Measurements from ENCODE around the gene SLC19A3.
"Not testable (repeated sequence)": the region's sequence is repeated elsewhere in the genome, so short reads cannot be mapped to it uniquely, and the experiment has no call there.

Gene SLC19A3

GRCh38 chr2:227719641-227720040 lies 1.8 kb upstream of the SLC19A3 start:
- DNase-seq (no peak), ATAC-seq (no peak)
- H3K4me3 Mint-ChIP-seq = no peak overlapping the region
- H3K27me3 Mint-ChIP-seq = peaks cover 52% of the 10 kb centered on the region
- no peaks in the 10 kb centered on the region for H3K9me3 Mint-ChIP-seq
- H3K27ac Mint-ChIP-seq = no peak overlapping the region
- peaks cover 7% of the 10 kb centered on the region for H3K4me1 Mint-ChIP-seq

GRCh38 chr2:227716501-227716900 lies 1.3 kb downstream of the SLC19A3 start:
- Mint-ChIP-seq H3K27ac (no peak overlapping the region), H3K27me3 (peaks cover 44% of the 10 kb centered on the region), H3K9me3 (no peaks in the 10 kb centered on the region), H3K4me3 (no peak overlapping the region), H3K4me1 (peaks cover 7% of the 10 kb centered on the region)
- ATAC-seq = no peak
- no peak for DNase-seq

- H3K27me3 Mint-ChIP-seq = peaks cover 27% of the 10 kb centered on the region
- DNase-seq (no peak), ATAC-seq (no peak)
- no peak overlapping the region for H3K27ac Mint-ChIP-seq
- no peak overlapping the region for H3K4me3 Mint-ChIP-seq
- H3K4me1 Mint-ChIP-seq = peaks cover 7% of the 10 kb centered on the region
- no peaks in the 10 kb centered on the region for H3K9me3 Mint-ChIP-seq
Measured at GRCh38 chr2:227713291-227713690, 4.5 kb downstream of the SLC19A3 start.

GRCh38 chr2:227710986-227711385 lies 6.8 kb downstream of the SLC19A3 start:
- Mint-ChIP-seq H3K27me3 (peaks cover 13% of the 10 kb centered on the region), H3K9me3 (no peaks in the 10 kb centered on the region), H3K4me1 (no peaks in the 10 kb centered on the region), H3K27ac (no peak overlapping the region), H3K4me3 (no peak overlapping the region)
- DNase-seq = no peak
- no peak for ATAC-seq

DNA sequence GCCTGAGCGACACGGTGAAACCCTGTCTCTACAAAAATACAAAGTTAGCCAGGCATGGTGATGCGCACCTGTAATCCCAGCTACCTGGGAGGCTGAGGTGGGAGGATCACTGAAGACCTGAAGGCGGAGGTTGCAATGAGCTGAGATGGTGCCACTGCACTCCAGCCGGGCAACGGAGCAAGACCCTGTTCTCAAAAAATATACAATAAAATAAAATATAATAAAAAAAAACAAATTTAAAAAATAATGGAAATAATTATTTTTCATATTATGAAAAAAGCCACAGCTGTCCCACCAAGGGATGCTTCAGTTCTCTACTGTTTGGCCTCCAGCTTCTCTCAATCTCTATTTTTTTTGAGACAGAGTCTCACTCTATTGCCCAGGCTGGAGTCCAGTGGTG lies 10.4 kb downstream of the SLC19A3 start:
- H3K4me1 Mint-ChIP-seq = no peaks in the 10 kb centered on the region
- DNase-seq (no peak), ATAC-seq (no peak)
- no peak overlapping the region for H3K4me3 Mint-ChIP-seq
- no peaks in the 10 kb centered on the region for H3K9me3 Mint-ChIP-seq
- H3K27ac Mint-ChIP-seq = no peak overlapping the region
- H3K27me3 Mint-ChIP-seq = peaks cover 13% of the 10 kb centered on the region

DNA sequence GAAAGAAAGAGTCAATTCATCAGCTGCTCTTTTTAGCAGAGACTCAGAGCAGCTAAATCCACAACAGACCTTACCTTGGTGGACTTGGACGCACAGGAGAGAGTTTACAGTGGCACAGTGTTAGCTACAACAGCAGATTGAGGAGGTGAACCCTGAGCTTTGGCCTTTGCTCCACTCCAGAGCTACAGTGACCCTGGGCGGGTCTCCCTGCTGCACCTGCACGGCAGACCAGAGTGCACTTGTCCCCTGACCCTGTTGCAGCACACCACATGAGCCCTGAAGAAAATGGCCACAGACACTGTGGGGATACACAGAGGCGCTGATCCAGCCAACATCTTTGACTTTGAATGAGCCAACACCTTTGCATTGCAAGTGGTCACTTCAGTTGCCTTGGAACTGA lies 11.0 kb downstream of the SLC19A3 start:
- ATAC-seq (peak; percentile 35), DNase-seq (no peak)
- H3K27ac Mint-ChIP-seq = no peak overlapping the region
- peaks cover 8% of the 10 kb centered on the region for H3K27me3 Mint-ChIP-seq
- no peaks in the 10 kb centered on the region for H3K4me1 Mint-ChIP-seq
- H3K9me3 Mint-ChIP-seq = no peaks in the 10 kb centered on the region
- H3K4me3 Mint-ChIP-seq = no peak overlapping the region

DNA sequence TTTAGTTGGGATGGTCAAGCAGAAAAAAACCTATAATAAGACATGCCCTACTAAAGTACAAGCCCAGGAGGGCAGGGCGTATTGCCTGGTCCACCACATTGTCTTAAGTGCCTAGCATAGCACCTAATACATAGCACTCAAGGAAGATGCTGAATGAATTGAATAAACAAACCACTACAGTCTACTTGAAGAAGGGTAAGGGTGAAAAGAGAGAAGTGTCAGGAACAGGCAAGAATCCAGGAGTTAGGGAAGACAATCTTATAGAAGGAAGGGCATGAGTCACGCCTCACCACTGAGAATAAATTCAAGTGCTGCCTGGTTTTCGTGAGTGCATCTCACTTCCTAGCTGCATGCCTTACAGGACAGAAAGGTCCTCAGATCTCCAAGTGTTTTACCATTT lies 13.9 kb downstream of the SLC19A3 start:
- Mint-ChIP-seq H3K27me3 (peaks cover 8% of the 10 kb centered on the region), H3K27ac (no peak overlapping the region), H3K4me1 (no peaks in the 10 kb centered on the region), H3K4me3 (no peak overlapping the region), H3K9me3 (no peaks in the 10 kb centered on the region)
- DNase-seq (no peak), ATAC-seq (no peak)

DNA sequence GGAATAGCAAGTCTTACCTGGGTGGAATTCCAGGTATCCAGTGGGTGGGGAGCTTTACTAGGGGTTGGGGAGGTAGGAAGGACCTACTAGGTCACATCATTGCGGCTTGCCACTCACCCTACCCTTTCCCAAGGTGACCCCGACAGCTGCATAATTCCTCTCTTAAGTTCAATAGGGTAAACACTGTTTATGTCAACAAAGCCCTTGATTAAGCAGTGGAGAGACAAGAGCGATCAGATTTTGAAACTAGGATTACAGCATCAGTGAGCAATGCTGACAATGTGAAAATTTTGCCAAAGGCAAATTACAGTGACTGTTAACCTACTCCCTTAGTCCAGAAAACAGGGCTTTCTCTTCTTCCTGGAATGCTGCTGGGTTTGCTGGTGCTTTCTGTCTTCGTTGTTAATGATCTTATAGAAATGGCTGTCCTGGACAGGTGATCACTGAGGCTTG lies 14.5 kb downstream of the SLC19A3 start:
- no peak overlapping the region for H3K4me3 Mint-ChIP-seq
- H3K27me3 Mint-ChIP-seq = peaks cover 8% of the 10 kb centered on the region
- no peaks in the 10 kb centered on the region for H3K4me1 Mint-ChIP-seq
- no peak for ATAC-seq
- H3K27ac Mint-ChIP-seq = no peak overlapping the region
- DNase-seq = no peak
- no peaks in the 10 kb centered on the region for H3K9me3 Mint-ChIP-seq

DNA sequence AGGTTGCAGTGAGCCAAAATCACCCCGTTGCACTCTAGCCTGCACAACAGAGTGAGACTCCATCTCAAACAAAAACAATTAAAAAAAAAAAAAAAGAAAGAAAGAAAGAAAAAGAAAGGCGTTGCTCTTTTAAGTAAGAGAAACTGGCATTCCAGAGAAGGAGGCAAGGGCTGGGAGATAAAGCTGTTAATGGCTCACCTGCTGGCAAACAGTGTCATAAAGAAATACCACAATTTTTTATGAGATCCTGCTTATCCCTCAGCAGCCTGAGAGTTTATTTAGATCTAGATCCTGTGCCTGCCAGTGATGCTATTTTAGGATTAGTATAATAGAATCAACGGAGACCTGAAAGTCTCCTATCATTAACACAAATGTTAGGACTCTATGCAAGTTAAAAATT lies 16.3 kb downstream of the SLC19A3 start:
- no peak for ATAC-seq
- peak overlapping the region in 1 of 2 donors; percentile 25 for H3K27ac Mint-ChIP-seq
- DNase-seq = no peak
- H3K4me3 Mint-ChIP-seq = no peak overlapping the region
- no peaks in the 10 kb centered on the region for H3K9me3 Mint-ChIP-seq
- H3K4me1 Mint-ChIP-seq = no peaks in the 10 kb centered on the region
- peaks cover 8% of the 10 kb centered on the region for H3K27me3 Mint-ChIP-seq

- DNase-seq (no peak), ATAC-seq (no peak)
- peaks cover 17% of the 10 kb centered on the region for H3K27me3 Mint-ChIP-seq
- no peak overlapping the region for H3K4me3 Mint-ChIP-seq
- no peaks in the 10 kb centered on the region for H3K9me3 Mint-ChIP-seq
- no peak overlapping the region for H3K27ac Mint-ChIP-seq
- no peaks in the 10 kb centered on the region for H3K4me1 Mint-ChIP-seq
Measured at GRCh38 chr2:227696990-227697679, 20.7 kb downstream of the SLC19A3 start.

DNA sequence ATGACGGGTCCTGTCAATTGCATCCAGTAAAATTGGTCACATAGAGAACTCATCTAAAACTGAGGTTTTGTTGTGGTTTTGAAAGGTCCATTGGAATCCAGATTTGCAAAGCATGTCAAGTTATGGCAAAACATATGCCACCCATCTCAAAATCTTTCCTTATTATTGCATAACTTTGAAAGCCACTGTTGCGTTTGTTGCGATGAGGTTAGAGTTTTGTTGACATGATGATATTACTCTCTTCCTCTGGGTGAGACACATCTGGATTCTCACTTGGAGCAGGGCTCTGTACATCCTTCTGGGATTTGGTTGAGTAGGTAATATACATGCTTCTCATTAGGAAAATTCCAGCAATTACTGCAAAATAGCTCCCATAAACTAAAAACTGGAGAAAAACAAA lies 30.6 kb downstream of the SLC19A3 start:
- H3K4me3 Mint-ChIP-seq = no peak overlapping the region
- peaks cover 39% of the 10 kb centered on the region for H3K27me3 Mint-ChIP-seq
- no peak for DNase-seq
- H3K4me1 Mint-ChIP-seq = no peaks in the 10 kb centered on the region
- no peak overlapping the region for H3K27ac Mint-ChIP-seq
- no peak for ATAC-seq
- H3K9me3 Mint-ChIP-seq = no peaks in the 10 kb centered on the region

- Mint-ChIP-seq H3K9me3 (no peaks in the 10 kb centered on the region), H3K27ac (no peak overlapping the region), H3K27me3 (peaks cover 11% of the 10 kb centered on the region), H3K4me3 (no peak overlapping the region), H3K4me1 (no peaks in the 10 kb centered on the region)
- ATAC-seq = no peak
- no peak for DNase-seq
Measured at GRCh38 chr2:227684258-227684657, 33.6 kb downstream of the SLC19A3 start.

- DNase-seq (no peak), ATAC-seq (no peak)
- Mint-ChIP-seq H3K27ac (no peak overlapping the region), H3K4me3 (no peak overlapping the region), H3K4me1 (no peaks in the 10 kb centered on the region), H3K9me3 (no peaks in the 10 kb centered on the region), H3K27me3 (peaks cover 10% of the 10 kb centered on the region)
Measured at GRCh38 chr2:227677928-227678327, 39.9 kb downstream of the SLC19A3 start.

DNA sequence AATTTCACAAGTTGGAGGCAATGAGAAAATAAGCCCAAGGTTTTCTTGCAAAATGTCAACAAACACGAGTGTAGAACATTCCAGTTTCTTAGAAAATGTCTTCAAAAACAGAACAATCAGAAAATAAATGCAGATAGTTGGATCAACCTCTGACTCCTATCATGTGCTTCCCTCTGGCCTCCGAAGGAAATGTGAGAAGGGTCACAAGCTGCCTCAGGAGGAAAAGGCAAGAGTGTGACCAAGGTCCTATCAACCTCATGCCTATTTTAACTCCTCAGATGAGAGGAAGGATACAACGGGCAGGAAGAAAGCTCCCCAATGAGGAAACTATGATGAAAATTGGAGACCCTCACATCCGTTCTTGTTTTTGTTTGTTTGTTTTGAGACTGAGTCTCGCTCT lies 43.3 kb downstream of the SLC19A3 start:
- peaks cover 10% of the 10 kb centered on the region for H3K27me3 Mint-ChIP-seq
- ATAC-seq = no peak

GRCh38 chr2:227673620-227674019 lies 44.2 kb downstream of the SLC19A3 start:
- not testable (repeated sequence) for ATAC-seq, H3K9me3 Mint-ChIP-seq, H3K4me1 Mint-ChIP-seq, H3K27me3 Mint-ChIP-seq, H3K4me3 Mint-ChIP-seq, DNase-seq, H3K27ac Mint-ChIP-seq

More for the DNA sequence above, 43.3 kb downstream of the SLC19A3 start:
- no peak for DNase-seq
- Mint-ChIP-seq H3K27ac (no peak overlapping the region), H3K9me3 (no peaks in the 10 kb centered on the region), H3K4me3 (no peak overlapping the region), H3K4me1 (no peaks in the 10 kb centered on the region)

DNA sequence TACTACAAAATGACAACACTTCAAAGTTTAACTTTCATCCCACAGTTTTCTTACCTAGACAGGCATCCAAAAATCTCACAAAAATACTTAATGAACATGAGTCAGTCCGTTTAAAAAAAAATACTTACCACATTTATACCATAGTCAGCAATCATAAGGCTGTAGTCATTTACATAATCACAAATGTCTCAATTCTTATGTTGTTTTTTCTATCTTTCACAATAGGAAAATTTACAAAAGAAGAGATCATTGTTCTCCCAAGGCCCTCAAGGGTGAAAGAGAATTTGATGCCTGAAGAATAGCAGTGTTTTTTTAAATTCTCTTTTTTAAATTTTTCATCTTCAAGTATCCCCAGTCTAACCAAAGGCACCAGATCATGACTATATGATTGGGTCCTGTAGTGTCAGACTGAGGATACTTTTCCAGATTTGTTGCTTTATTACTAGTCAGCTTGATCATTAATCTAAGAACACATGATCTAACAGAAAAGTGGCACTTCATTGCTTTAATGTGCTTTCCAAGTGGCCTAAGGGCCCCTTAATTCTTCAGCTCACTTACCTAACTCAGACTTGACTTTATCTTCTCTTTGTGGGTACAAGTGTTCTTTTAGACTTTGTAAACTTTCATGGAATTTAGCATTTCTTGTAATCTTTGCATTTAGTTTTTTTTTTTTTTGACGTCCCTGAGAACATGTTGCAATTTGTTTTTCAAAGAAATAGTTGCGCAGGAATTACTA lies 46.5 kb downstream of the SLC19A3 start:
- no peak overlapping the region for H3K4me3 Mint-ChIP-seq
- H3K27me3 Mint-ChIP-seq = peaks cover 4% of the 10 kb centered on the region
- H3K9me3 Mint-ChIP-seq = no peaks in the 10 kb centered on the region
- DNase-seq (no peak), ATAC-seq (no peak)
- no peak overlapping the region for H3K27ac Mint-ChIP-seq
- H3K4me1 Mint-ChIP-seq = no peaks in the 10 kb centered on the region
